Activated naive CD8-positive, alpha-beta T cell treated with anti-CD3 and anti-CD28 coated beads, Interleukin-2, amount 50 U/mL, for 24 hours (primary cell): ENCODE data around the gene ATP1A4.
A peak's percentile ranks its signal among the peaks of the same experiment; 100 is the strongest.

ENCODE experiments used
- ATAC-seq: fragments of 150-1000 bp; cut with Tn5 transposase; one replicate; pipeline ENCODE4 v1.10.0; 2021
- DNase-seq: peaks from one replicate; pipeline ENCODE4 v3.0.0; 2021
- H3K27ac Mint-ChIP-seq: one replicate; pipeline ENCODE4 v1.8.0; 2021; ENCODE audit warnings: mild to moderate bottlenecking, mixed read lengths
- H3K27me3 Mint-ChIP-seq: one replicate; pipeline ENCODE4 v1.8.0; 2021; ENCODE audit warnings: mixed read lengths
- H3K36me3 Mint-ChIP-seq: one replicate; pipeline ENCODE4 v1.8.0; 2021; ENCODE audit warnings: low read depth, mixed read lengths
- H3K4me1 Mint-ChIP-seq: one replicate; pipeline ENCODE4 v1.8.0; 2021; ENCODE audit warnings: mixed read lengths
- H3K4me3 Mint-ChIP-seq: one replicate; pipeline ENCODE4 v1.8.0; 2021; ENCODE audit warnings: mild to moderate bottlenecking, moderate library complexity, mixed read lengths
- H3K9me3 Mint-ChIP-seq: one replicate; pipeline ENCODE4 v1.8.0; 2021; ENCODE audit warnings: mixed read lengths

The ATP1A4 gene

DNA sequence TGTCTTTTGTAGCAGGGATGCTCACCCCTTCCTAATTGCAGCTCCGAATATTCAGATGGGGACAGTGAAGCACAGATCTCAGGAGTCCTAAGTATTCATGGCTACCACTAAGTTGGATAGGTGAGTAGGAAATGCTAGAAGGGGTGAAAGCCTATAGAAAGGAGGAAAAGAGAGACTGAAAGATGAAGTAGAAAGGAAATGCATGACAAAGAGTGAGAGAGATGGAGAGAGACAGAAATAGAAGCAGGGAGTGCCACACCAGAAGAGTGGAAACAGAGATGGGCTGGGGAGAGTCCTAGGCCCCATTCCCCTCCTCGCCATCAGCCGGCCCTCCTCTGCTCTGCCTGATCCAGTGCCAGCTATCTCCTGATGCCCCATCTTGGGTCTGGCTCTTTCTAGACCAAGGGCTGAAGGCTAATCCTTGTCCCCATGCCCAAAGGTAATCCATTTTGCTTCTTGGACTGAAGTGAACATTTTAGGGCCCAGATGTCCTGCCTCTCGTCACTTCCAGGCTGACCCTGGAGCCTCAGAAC lies 55.8 kb downstream of the ATP1A4 start:
- peaks cover 21% of the 10 kb centered on the region for H3K36me3 Mint-ChIP-seq
- DNase-seq (no peak), ATAC-seq (no peak)
- H3K27ac Mint-ChIP-seq: peak overlapping the region; percentile 40
- no peaks in the 10 kb centered on the region for H3K27me3 Mint-ChIP-seq
- H3K9me3 Mint-ChIP-seq: no peaks in the 10 kb centered on the region
- peak overlapping the region; percentile 83 for H3K4me3 Mint-ChIP-seq
- H3K4me1 Mint-ChIP-seq: peaks cover 49% of the 10 kb centered on the region

DNA sequence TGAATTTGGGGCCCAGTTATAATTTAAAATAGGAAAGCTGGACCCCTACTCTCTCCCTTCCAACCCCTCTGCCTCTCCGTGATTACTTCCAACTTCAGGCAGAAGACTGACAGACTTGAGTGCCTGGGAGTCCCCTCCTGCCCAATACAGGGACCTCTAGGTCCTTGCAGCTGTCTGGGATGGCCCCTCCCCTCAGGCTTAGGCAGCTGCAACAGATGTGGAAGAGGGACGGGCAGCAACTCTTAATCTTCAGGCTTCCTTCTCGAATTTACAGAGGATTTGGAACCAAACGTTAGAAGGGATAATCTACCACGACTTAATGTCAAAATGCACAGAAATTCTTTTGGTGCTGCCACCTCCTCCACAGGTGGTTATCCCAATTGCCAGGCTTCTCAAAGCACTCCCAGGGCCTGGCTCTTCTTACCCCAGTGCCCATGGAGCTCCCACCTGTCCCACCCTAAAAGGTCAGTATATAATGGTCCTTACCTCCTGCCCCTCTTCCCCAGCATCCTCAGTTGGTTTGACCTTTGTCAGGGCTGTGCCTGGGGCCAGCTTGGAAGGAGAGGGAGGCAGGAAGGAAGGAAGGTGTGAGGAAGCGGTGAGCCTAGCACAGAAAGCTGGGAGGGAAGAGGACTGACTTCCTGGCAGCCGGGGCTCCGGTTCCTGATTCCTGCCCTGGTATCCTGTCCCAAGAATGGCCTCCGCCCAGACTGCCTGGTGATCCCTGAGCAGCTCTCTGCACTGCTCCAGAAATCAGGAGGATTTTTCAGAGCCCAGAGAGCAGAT lies 56.6 kb downstream of the ATP1A4 start:
- peaks cover 49% of the 10 kb centered on the region for H3K4me1 Mint-ChIP-seq
- H3K9me3 Mint-ChIP-seq: no peaks in the 10 kb centered on the region
- H3K4me3 Mint-ChIP-seq: no peak overlapping the region
- no peaks in the 10 kb centered on the region for H3K27me3 Mint-ChIP-seq
- peaks cover 25% of the 10 kb centered on the region for H3K36me3 Mint-ChIP-seq
- DNase-seq (no peak), ATAC-seq (no peak)
- peak overlapping the region; percentile 8 for H3K27ac Mint-ChIP-seq

DNA sequence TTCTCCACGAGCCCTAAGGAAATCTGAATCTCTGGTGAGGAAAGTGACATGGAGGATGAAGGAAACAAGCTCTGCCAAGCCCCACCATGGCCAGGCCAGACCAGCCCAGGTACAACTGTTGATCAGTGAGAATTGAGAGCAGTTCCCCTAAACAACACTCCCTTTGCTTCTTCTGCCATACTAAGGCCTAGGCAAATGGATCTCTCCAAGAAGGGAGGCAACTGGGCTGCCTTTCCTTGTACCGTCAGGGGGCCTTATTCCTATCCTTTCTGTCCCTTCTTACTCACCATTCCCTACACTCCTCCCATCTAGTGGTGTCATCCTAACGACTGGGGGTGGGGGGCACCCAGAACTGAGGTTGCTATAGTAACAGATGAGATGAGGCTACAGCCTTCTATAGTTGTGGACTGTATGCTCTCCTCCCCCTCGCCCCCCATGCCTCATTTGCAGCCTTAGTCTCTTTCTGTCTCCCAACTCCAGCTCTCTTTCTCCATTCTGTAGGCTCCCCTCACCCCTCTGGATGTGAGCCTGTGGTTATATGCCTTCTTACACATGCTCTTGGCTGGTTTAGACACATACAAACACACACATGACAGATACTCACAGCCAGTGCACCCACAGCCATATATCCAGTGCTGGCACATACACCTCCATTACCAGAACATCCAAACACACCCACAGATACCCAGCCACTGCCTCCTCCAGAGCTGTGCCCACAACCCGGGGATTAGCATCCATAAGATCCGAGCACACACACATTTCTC lies 57.3 kb downstream of the ATP1A4 start:
- H3K4me3 Mint-ChIP-seq: no peak overlapping the region

DNA sequence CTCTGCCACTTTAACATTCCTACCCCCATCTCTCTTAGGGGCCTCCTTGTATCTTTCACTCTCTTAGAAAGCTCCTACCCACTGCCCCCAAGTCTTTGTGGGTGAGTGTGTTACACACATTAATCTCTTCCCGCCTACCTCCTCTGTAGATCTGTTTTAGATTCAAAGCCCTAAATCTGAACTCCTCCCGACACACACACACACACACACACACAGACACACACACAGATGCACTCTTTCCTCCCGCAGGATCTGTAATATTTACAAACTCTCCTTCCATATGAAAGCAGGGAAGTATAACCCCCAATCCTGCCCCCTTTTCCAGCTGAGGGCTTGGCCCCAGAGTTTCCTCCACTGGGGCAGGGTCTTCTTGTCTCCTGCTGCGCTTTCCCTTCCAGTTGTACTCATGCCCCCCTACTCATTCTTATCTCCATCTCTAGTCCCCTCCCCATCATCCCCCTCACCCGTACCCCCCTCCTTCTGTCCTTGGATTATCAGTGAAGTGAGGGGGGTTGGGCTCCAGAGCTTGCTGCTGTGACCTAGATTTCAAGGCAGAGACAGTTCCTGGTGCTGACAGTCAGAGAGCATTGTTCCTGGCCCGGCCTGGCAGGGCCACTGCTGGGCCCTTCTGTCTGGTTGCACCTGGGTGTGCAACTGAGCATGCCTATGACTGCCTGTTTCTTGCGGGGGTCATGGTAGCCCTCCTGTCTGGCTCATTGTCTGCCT lies 58.1 kb downstream of the ATP1A4 start:
- Mint-ChIP-seq H3K4me1 (peaks cover 42% of the 10 kb centered on the region), H3K27ac (peak overlapping the region; percentile 29), H3K27me3 (no peaks in the 10 kb centered on the region), H3K4me3 (no peak overlapping the region), H3K9me3 (no peaks in the 10 kb centered on the region), H3K36me3 (peaks cover 34% of the 10 kb centered on the region)
- no peak for DNase-seq
- no peak for ATAC-seq

More for the DNA sequence above, 57.3 kb downstream of the ATP1A4 start:
- Mint-ChIP-seq H3K36me3 (peaks cover 30% of the 10 kb centered on the region), H3K4me1 (peaks cover 49% of the 10 kb centered on the region), H3K9me3 (no peaks in the 10 kb centered on the region), H3K27ac (peak overlapping the region; percentile 29), H3K27me3 (no peaks in the 10 kb centered on the region)
- DNase-seq (no peak), ATAC-seq (no peak)

DNA sequence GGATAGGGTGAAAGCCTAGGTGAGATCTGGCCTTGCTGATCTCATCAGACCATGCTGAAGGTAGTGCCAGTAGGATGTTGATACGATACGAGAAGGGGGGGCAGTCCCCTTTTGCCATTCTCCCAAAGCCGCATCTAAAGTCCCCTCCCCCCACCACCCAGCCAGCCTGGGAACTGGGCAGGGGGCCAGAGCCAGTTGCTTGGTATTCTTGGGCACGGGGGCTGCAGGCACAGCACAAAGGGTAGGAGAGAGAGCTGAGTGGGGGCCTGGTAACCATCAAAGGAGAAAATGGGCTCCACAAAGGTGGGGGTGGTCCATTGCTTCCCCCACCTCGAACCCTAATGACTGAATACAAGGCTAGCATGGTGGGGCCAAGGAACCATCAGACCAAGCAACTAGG lies 59.2 kb downstream of the ATP1A4 start:
- H3K4me1 Mint-ChIP-seq: peaks cover 38% of the 10 kb centered on the region
- H3K4me3 Mint-ChIP-seq: no peak overlapping the region
- ATAC-seq (no peak), DNase-seq (no peak)
- H3K36me3 Mint-ChIP-seq: peaks cover 41% of the 10 kb centered on the region
- H3K27ac Mint-ChIP-seq: peak overlapping the region; percentile 28
- H3K9me3 Mint-ChIP-seq: no peaks in the 10 kb centered on the region
- no peaks in the 10 kb centered on the region for H3K27me3 Mint-ChIP-seq

DNA sequence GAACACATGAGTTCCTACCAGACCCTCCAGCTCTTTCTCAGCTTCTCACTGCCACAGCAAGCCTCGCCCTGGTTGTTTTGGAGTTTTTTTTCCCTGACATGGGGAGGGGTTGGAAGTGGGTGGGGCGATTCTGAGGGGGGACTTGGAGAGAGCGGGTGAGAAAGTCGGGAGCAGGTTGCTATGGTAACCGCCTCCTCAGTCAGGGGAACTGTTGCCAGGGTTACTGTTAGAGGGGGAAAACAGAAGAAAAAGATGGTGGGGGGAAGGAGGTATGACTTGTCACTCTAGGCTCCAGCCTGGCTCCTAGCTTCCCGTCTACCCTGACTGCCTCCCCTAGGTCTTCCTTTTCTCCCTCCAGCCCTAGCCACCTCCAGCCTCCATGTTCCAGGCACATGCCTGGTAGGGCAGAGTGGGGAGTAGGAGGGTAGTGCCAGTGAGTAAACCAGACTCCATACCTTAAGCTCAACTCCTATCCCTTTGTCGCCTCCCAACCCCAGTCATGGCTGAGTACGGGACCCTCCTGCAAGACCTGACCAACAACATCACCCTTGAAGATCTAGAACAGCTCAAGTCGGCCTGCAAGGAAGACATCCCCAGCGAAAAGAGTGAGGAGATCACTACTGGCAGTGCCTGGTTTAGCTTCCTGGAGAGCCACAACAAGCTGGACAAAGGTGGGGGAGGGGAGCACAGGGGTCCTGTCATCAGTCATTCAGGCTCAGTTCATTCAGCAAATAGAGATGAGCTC lies 59.8 kb downstream of the ATP1A4 start:
- no peak for DNase-seq
- H3K4me1 Mint-ChIP-seq: peaks cover 34% of the 10 kb centered on the region
- no peaks in the 10 kb centered on the region for H3K27me3 Mint-ChIP-seq
- H3K9me3 Mint-ChIP-seq: no peaks in the 10 kb centered on the region
- H3K27ac Mint-ChIP-seq: no peak overlapping the region
- ATAC-seq: no peak
- no peak overlapping the region for H3K4me3 Mint-ChIP-seq
- H3K36me3 Mint-ChIP-seq: peaks cover 47% of the 10 kb centered on the region

DNA sequence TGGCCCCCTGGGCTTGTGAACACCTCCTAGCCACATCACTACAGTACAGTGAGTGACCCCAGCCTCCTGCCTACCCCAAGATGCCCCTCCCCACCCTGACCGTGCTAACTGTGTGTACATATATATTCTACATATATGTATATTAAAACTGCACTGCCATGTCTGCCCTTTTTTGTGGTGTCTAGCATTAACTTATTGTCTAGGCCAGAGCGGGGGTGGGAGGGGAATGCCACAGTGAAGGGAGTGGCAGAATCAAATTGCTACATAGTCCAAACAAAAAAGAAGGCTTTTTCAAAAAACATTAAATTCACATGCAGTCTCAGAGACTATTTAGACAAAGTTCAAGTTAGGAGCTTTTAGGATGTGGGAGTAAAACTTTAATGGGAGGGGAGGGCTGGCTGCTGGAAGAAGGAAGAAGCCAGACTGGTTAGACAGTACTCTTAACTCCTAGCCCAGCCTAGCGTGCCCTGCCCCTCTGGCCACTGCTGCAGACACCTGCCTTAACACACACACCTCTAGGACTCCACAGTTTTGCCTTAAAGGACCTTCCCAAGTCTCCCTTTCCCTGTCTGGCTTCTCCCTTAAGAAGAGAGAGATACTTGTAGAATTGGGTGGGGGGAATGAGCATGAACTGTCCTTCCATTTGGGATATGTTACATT lies 63.2 kb downstream of the ATP1A4 start:
- Mint-ChIP-seq H3K9me3 (no peaks in the 10 kb centered on the region), H3K27ac (peak overlapping the region; percentile 1), H3K4me1 (peaks cover 9% of the 10 kb centered on the region), H3K36me3 (peaks cover 47% of the 10 kb centered on the region), H3K27me3 (no peaks in the 10 kb centered on the region), H3K4me3 (no peak overlapping the region)
- ATAC-seq: no peak
- no peak for DNase-seq

DNA sequence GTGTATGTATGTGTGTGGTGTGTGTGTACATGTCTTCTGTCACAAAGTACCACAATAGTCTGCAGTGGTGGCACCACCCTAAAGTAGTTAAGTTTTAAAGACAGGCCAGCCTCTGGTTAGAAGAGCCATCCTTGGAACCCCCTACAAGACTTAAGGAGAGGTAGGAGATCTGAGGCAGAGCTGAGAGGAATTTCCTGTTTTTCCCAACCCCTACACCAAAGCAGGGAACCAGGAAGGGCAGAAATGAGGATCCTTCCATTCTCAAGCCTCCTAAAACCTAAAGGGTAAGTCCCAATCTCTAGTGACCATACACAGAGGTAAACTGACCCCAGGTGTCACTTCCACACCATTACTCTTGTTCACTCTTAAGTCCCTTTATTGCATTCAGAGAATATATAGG lies 64.9 kb downstream of the ATP1A4 start:
- Mint-ChIP-seq H3K27ac (peak overlapping the region; percentile 36), H3K9me3 (no peaks in the 10 kb centered on the region), H3K27me3 (no peaks in the 10 kb centered on the region), H3K36me3 (peaks cover 51% of the 10 kb centered on the region), H3K4me3 (no peak overlapping the region), H3K4me1 (peaks cover 2% of the 10 kb centered on the region)
- no peak for DNase-seq
- ATAC-seq: no peak

DNA sequence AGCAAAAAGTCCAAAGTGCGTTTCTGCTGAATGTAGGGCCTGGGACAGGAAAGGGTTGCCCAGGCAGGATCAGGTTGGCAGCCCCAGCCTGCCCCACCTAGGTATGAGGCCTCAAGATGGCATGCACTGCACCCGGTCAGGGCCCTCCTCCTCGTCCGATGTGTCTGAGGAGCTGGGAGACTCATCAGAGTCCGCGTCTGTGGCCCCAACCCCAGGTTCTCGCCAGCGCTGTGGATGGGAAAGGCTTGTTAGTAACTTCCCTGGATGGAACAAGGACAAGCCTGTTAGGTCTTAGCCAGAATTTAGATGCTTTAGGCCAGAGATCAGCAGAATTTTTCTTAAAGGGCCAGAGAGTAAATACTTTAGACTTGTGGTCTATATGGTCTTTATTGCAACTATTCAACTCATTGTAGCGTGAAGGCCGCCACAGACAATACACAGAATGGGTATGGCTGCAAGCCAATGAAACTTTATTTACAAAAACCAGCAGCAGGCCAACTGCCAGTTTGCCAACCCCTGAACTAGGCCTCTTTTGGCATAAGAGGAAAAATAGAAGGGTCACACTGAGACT lies 66.2 kb downstream of the ATP1A4 start:
- DNase-seq (no peak), ATAC-seq (no peak)
- H3K27me3 Mint-ChIP-seq: no peaks in the 10 kb centered on the region
- no peaks in the 10 kb centered on the region for H3K4me1 Mint-ChIP-seq
- no peak overlapping the region for H3K27ac Mint-ChIP-seq
- peaks cover 52% of the 10 kb centered on the region for H3K36me3 Mint-ChIP-seq
- H3K9me3 Mint-ChIP-seq: no peaks in the 10 kb centered on the region
- no peak overlapping the region for H3K4me3 Mint-ChIP-seq

DNA sequence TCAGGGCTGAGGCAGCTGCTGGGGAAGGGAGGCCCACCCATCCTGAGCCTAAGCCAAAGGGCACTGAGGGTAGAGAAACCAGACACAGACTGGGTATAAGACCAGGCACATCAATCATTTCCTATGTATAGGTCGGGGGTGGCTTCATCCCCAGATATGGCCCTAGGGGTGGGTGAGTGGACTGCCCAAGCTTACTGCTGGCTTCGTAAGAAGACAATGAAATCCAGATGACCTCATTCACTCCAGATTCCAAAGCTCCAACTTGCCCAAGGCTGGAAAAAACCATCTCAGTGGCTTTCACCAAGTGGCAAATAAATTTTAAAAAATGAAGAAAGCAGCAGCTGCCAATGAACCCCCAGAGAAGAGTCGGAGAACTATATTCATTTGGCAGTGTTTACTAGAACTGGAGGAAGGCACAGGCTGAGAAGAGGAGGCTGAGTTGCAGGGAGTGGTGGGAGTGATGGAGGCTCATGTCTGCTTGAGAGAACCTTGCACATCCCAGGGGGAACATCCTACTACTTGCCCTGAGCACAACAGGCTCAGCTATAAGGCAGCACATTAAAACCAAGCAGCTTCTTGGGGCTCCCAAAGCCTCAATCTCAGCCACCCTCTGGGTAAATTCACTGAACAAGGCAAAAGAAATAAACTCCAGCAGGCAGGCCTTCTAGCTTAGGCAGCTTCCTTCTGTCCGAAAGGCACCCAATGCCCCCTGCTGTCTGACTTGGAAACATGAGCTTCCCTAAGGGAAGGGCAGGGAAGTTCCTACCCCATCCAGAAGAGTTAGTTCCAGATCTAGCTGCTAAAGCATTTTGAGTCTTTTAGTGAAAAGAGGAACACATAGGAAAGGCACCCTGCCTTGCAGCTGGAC lies 67.9 kb downstream of the ATP1A4 start:
- H3K36me3 Mint-ChIP-seq: peaks cover 53% of the 10 kb centered on the region
- H3K27ac Mint-ChIP-seq: peak overlapping the region; percentile 30
- no peak for ATAC-seq
- H3K4me1 Mint-ChIP-seq: no peaks in the 10 kb centered on the region
- H3K4me3 Mint-ChIP-seq: no peak overlapping the region
- H3K27me3 Mint-ChIP-seq: no peaks in the 10 kb centered on the region
- no peak for DNase-seq
- no peaks in the 10 kb centered on the region for H3K9me3 Mint-ChIP-seq

DNA sequence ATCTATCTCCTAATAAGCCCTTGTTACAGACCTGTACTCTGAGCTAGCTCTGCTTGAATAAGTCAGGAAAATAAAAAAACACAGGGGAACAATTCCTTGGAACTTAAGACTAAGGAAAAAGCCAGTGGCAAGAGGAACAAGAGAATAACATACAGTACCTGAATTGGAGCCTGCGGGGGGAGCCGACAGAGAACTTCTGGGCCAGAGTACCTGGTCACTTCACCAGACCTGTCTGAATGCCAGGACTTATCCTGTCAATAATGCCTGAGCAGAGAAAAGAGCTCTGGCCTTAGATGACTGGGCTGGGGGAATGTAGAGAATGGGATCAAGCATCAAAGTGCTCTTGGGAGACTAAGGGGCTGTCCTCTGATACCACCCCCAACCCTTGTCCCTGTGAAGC lies 68.9 kb downstream of the ATP1A4 start:
- Mint-ChIP-seq H3K27me3 (no peaks in the 10 kb centered on the region), H3K36me3 (peaks cover 54% of the 10 kb centered on the region), H3K27ac (peak overlapping the region; percentile 26), H3K4me1 (no peaks in the 10 kb centered on the region), H3K9me3 (no peaks in the 10 kb centered on the region), H3K4me3 (no peak overlapping the region)
- ATAC-seq (no peak), DNase-seq (no peak)

DNA sequence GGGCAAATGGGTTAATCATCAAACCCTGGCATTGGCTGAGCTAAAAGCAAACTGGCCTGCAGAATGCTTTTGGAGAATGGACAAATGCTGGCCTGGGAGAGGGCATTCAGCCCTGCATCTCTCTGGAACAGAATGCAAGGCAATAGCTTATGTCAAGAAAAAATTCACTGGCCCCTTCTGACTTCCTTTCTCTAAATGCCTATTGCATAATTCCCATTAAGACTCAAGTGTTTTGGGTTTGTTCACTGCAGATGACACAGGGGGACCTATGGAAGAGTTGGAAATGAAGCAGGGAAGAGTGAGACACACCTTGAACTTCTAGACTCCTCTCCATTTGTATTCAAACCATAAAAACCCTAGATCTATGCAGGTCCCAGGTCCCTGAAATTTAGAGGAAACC lies 69.7 kb downstream of the ATP1A4 start:
- Mint-ChIP-seq H3K9me3 (no peaks in the 10 kb centered on the region), H3K36me3 (peaks cover 49% of the 10 kb centered on the region), H3K4me3 (no peak overlapping the region), H3K27me3 (no peaks in the 10 kb centered on the region), H3K27ac (no peak overlapping the region), H3K4me1 (no peaks in the 10 kb centered on the region)
- no peak for DNase-seq
- no peak for ATAC-seq

DNA sequence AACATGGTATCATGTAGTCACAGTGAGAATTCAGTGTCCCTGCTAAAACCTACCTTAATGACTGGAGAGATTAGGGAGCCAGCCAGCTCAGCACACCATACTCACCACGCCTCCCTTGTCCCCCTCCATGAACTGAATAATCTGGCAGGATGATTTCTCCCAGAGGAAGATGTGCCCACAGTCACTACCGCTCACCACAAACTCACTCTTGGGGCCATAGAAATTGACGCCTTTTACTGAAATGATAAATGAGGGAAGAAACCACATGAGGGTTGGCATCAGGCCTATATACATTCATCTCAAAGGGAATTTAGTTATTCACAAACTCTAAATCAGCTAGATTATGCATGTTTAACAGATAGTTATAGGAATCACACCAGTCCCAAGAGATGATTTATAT lies 71.1 kb downstream of the ATP1A4 start:
- no peak overlapping the region for H3K27ac Mint-ChIP-seq

More for the DNA sequence above, 71.1 kb downstream of the ATP1A4 start:
- H3K27me3 Mint-ChIP-seq: no peaks in the 10 kb centered on the region
- ATAC-seq (no peak), DNase-seq (no peak)
- H3K4me3 Mint-ChIP-seq: no peak overlapping the region
- H3K4me1 Mint-ChIP-seq: no peaks in the 10 kb centered on the region
- H3K36me3 Mint-ChIP-seq: peaks cover 41% of the 10 kb centered on the region
- no peaks in the 10 kb centered on the region for H3K9me3 Mint-ChIP-seq
